Thyroid gland (tissue), 4 donors: ENCODE measurements around the gene PDE8B.

Experiments used
- POLR2A ChIP-seq, 2 donors: fragments of 450-650 bp; IDR thresholded peaks; one replicate each; pipeline ENCODE4 v1.6.1; 2017; ENCODE audit warnings: antibody characterized with exemption in 2 of 2, mild to moderate bottlenecking in 2 of 2, moderate library complexity in 1 of 2
- TF ChIP-seq, protein P1 (sequence below), 6 experiments: fragments of 200-600 bp in 3 of 6; fragments of 450-650 bp in 3 of 6; sonication (generic) in 3 of 6; IDR thresholded peaks; one replicate each; pipeline ENCODE4 v1.5.1; 2016 to 2019; ENCODE audit warnings: antibody characterized with exemption in 6 of 6, mild to moderate bottlenecking in 2 of 6, inconsistent platforms in 1 of 6, moderate library complexity in 1 of 6

DNA sequence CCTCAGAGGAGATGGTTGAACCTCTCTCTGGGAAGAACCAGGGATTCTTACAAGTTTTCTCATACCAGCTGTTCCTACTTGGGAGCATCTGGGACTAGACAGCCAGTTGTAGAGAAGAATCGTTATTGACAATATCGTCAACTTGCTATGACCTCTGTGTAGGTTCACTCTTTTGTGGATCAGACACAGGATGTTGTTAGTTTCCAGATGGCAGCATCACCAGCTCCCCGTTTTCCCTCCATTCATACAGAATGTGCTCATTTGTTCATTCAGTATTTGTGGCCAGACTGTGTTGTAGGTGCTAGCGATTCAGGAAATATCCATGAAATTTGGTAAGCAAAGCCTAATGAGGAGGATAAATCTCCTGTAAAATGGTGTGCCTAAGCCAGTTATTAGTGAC is 3.7 kb downstream of the PDE8B start:
- no peak for TF ChIP-seq POLR2A (IDR thresholded peaks at IDR 0.05)
- TF ChIP-seq, protein P1, sequence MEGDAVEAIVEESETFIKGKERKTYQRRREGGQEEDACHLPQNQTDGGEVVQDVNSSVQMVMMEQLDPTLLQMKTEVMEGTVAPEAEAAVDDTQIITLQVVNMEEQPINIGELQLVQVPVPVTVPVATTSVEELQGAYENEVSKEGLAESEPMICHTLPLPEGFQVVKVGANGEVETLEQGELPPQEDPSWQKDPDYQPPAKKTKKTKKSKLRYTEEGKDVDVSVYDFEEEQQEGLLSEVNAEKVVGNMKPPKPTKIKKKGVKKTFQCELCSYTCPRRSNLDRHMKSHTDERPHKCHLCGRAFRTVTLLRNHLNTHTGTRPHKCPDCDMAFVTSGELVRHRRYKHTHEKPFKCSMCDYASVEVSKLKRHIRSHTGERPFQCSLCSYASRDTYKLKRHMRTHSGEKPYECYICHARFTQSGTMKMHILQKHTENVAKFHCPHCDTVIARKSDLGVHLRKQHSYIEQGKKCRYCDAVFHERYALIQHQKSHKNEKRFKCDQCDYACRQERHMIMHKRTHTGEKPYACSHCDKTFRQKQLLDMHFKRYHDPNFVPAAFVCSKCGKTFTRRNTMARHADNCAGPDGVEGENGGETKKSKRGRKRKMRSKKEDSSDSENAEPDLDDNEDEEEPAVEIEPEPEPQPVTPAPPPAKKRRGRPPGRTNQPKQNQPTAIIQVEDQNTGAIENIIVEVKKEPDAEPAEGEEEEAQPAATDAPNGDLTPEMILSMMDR (IDR thresholded peaks at IDR 0.05), result no peak
